Right atrium auricular region (tissue), 2 donors: ENCODE data around the gene NRG4. TPM values are rescaled to one million over a fixed set of nuclear protein-coding genes. Genes with fewer than 3 reads are reported as not detected.
"Not testable (repeated sequence)": the region's sequence is repeated elsewhere in the genome, so short reads cannot be mapped to it uniquely, and the experiment has no call there.

Experiments
- DNase-seq: peaks from one replicate; pipeline ENCODE4 v3.0.0-alpha.2; 2019; ENCODE audit warnings: low spot score
- H3K27ac ChIP-seq, 2 donors: fragments of 200-600 bp; sonication (generic); 1 replicate in 1 of 2; 2 replicates in 1 of 2; pipeline ENCODE4 v1.5.1; 2016 to 2019
- H3K27me3 ChIP-seq, 2 donors: fragments of 200-600 bp; sonication (generic); one replicate each; pipeline versions ENCODE4 v1.5.1 to v1.6.0; 2017 to 2019
- H3K36me3 ChIP-seq: fragments of 200-600 bp; sonication (generic); one replicate; pipeline ENCODE4 v1.5.1; 2016
- H3K4me1 ChIP-seq, 2 donors: fragments of 200-600 bp; sonication (generic); one replicate each; pipeline versions ENCODE4 v1.5.1 to v1.6.0; 2017 to 2019
- H3K4me3 ChIP-seq, 2 donors: fragments of 200-600 bp; sonication (generic); 1 replicate in 1 of 2; 2 replicates in 1 of 2; pipeline ENCODE4 v1.5.1; 2017 to 2019; ENCODE audit warnings: mild to moderate bottlenecking in 1 of 2, moderate library complexity in 1 of 2
- H3K9me3 ChIP-seq, 2 donors: fragments of 200-600 bp; sonication (generic); one replicate each; pipeline ENCODE4 v1.5.1; 2019
- CTCF ChIP-seq, 2 donors: fragments of 200-600 bp; sonication (generic); IDR thresholded peaks; one replicate each; pipeline ENCODE4 v1.5.1; 2019; ENCODE audit warnings: antibody characterized with exemption in 2 of 2
- total RNA-seq, 2 donors: library from RNA; depleted of rRNA; stranded (reverse); fragments of >200 nt; gene quantifications; one replicate each; pipeline ENCODE4 v1.1.0, GENCODE V29; 2016

NRG4 gene
- total RNA-seq, 2 donors from 2014 or later: 0.63 to 1.1 TPM

- Histone ChIP-seq H3K4me3 (no peak overlapping the region), H3K4me1 (no peaks in the 10 kb centered on the region), H3K27ac (no peak overlapping the region), H3K36me3 (no peaks in the 10 kb centered on the region), H3K27me3 (no peaks in the 10 kb centered on the region), H3K9me3 (peaks cover 0 to 15% of the 10 kb centered on the region in 2 donors)
- no peak for TF ChIP-seq CTCF (IDR thresholded peaks at IDR 0.05)
- DNase-seq: no peak
Observed at GRCh38 chr15:76034111-76034510, 21.9 kb upstream of the NRG4 start.

GRCh38 chr15:76033438-76033837 lies 21.2 kb upstream of the NRG4 start:
- H3K4me1 ChIP-seq: no peaks in the 10 kb centered on the region
- no peaks in the 10 kb centered on the region for H3K27me3 ChIP-seq
- DNase-seq: no peak
- peaks cover 0 to 9% of the 10 kb centered on the region in 2 donors for H3K9me3 ChIP-seq
- no peak for TF ChIP-seq CTCF (IDR thresholded peaks at IDR 0.05)
- H3K4me3 ChIP-seq: no peak overlapping the region
- H3K27ac ChIP-seq: no peak overlapping the region
- H3K36me3 ChIP-seq: no peaks in the 10 kb centered on the region

GRCh38 chr15:76032046-76032445 lies 19.8 kb upstream of the NRG4 start:
- H3K4me1 ChIP-seq: no peaks in the 10 kb centered on the region
- H3K9me3 ChIP-seq: peaks cover 0 to 9% of the 10 kb centered on the region in 2 donors
- H3K4me3 ChIP-seq: no peak overlapping the region
- no peaks in the 10 kb centered on the region for H3K36me3 ChIP-seq
- H3K27me3 ChIP-seq: no peaks in the 10 kb centered on the region
- TF ChIP-seq CTCF (IDR thresholded peaks at IDR 0.05): no peak
- H3K27ac ChIP-seq: no peak overlapping the region
- DNase-seq: no peak

GRCh38 chr15:76024021-76024768 lies 12.0 kb upstream of the NRG4 start:
- H3K4me3 ChIP-seq: no peak overlapping the region
- H3K27ac ChIP-seq: no peak overlapping the region
- no peaks in the 10 kb centered on the region for H3K27me3 ChIP-seq
- no peaks in the 10 kb centered on the region for H3K4me1 ChIP-seq
- DNase-seq: no peak
- H3K9me3 ChIP-seq: peaks cover 0 to 23% of the 10 kb centered on the region in 2 donors
- no peak for TF ChIP-seq CTCF (IDR thresholded peaks at IDR 0.05)
- no peaks in the 10 kb centered on the region for H3K36me3 ChIP-seq

- not testable (repeated sequence) for H3K36me3 ChIP-seq, H3K4me1 ChIP-seq, H3K4me3 ChIP-seq, H3K27ac ChIP-seq, DNase-seq, H3K27me3 ChIP-seq
- H3K9me3 ChIP-seq: peaks cover 0 to 11% of the 10 kb centered on the region in 2 donors
Observed at GRCh38 chr15:76013470-76013869, 1.2 kb upstream of the NRG4 start.

GRCh38 chr15:76010613-76011012 lies 1.6 kb downstream of the NRG4 start:
- H3K4me1 ChIP-seq: no peaks in the 10 kb centered on the region
- no peak for TF ChIP-seq CTCF (IDR thresholded peaks at IDR 0.05)
- no peak for DNase-seq
- no peaks in the 10 kb centered on the region for H3K9me3 ChIP-seq
- no peak overlapping the region for H3K27ac ChIP-seq
- no peak overlapping the region for H3K4me3 ChIP-seq
- H3K36me3 ChIP-seq: no peaks in the 10 kb centered on the region
- H3K27me3 ChIP-seq: no peaks in the 10 kb centered on the region
